K562 (cell line): ENCODE results near the gene POLR3G.

ENCODE experiments used
- AFF1 ChIP-seq, 2 experiments: fragments of 450-650 bp; IDR thresholded peaks; 2 replicates each; pipeline ENCODE4 v1.6.1; 2018; ENCODE audit warnings: mild to moderate bottlenecking in 2 of 2, low read depth in 1 of 2; ENCODE audit not compliant: partially characterized antibody in 2 of 2
- BCLAF1 ChIP-seq, 2 experiments: fragments of 450-650 bp in 1 of 2; IDR thresholded peaks; 2 replicates each; pipeline ENCODE4 v1.6.1; 2011 to 2017; ENCODE audit warnings: low read depth in 2 of 2, antibody characterized with exemption in 1 of 2, borderline replicate concordance in 1 of 2, low read length in 1 of 2, mild to moderate bottlenecking in 1 of 2, mixed read lengths in 1 of 2; ENCODE audit not compliant: control insufficient read depth in 1 of 2
- CBX8 ChIP-seq: fragments of 200-600 bp; sonication (generic); IDR thresholded peaks from 2 replicates; pipeline ENCODE4 v1.6.1; 2012; ENCODE audit warnings: borderline replicate concordance, mixed run types, low read depth, mild to moderate bottlenecking, moderate library complexity, mixed read lengths, low read length, control low read depth, inconsistent platforms; ENCODE audit not compliant: poor library complexity, severe bottlenecking; ENCODE audit errors: extremely low read depth
- CTCF ChIP-seq, 3 experiments: IDR thresholded peaks in 2 of 3; conservative IDR thresholded peaks in 1 of 3; 2 replicates each; pipeline ENCODE4 v1.5.1; 2011 to 2012; ENCODE audit warnings: low read length in 3 of 3, mild to moderate bottlenecking in 3 of 3, control low read depth in 2 of 3, improper control_type of control experiment in 1 of 3, inconsistent platforms in 1 of 3, low read depth in 1 of 3, mixed read lengths in 1 of 3, moderate library complexity in 1 of 3; ENCODE audit not compliant: insufficient read depth in 2 of 3
- FOXJ2 ChIP-seq: fragments of 200-800 bp; sonication (Bioruptor generic); IDR thresholded peaks from 2 replicates; pipeline ENCODE4 v1.6.1; 2016; ENCODE audit warnings: missing genetic modification characterization, missing compliant biosample characterization
- FUS ChIP-seq: fragments of 200-400 bp; formaldehyde crosslinking; optimal IDR thresholded peaks from 2 replicates; pipeline ENCODE3; 2017; ENCODE audit warnings: low read depth, low read length
- KLF6 ChIP-seq: fragments of 250-450 bp; sonication (Bioruptor Pico); IDR thresholded peaks from 2 replicates; pipeline ENCODE4 v1.4.0; 2020; ENCODE audit warnings: mild to moderate bottlenecking, moderate library complexity, borderline replicate concordance
- MEIS2 ChIP-seq: fragments of 450-650 bp; IDR thresholded peaks from 2 replicates; pipeline ENCODE4 v1.6.1; 2014; ENCODE audit warnings: mild to moderate bottlenecking; ENCODE audit not compliant: partially characterized antibody
- NFE2L1 ChIP-seq: fragments of 450-650 bp; IDR thresholded peaks from 2 replicates; pipeline ENCODE4 v1.6.1; 2016; ENCODE audit warnings: missing genetic modification characterization, low read depth, mild to moderate bottlenecking, missing compliant biosample characterization, moderate library complexity, borderline replicate concordance
- POLR2A ChIP-seq: fragments of 450-650 bp; conservative IDR thresholded peaks from 2 replicates; pipeline ENCODE4 v1.6.1; 2016
- ZNF121 ChIP-seq: sonication (generic); formaldehyde crosslinking; conservative IDR thresholded peaks from 2 replicates; pipeline ENCODE4 v1.8.0; 2022; ENCODE audit warnings: missing genetic modification reagents
- ZNF217 ChIP-seq: sonication (generic); formaldehyde crosslinking; IDR thresholded peaks from 2 replicates; pipeline ENCODE4 v1.8.0; 2022; ENCODE audit warnings: mild to moderate bottlenecking, missing genetic modification reagents
- TF ChIP-seq, protein P1 (sequence below): sonication (generic); formaldehyde crosslinking; IDR thresholded peaks from 2 replicates; pipeline ENCODE4 v1.9.0; 2022; ENCODE audit warnings: mild to moderate bottlenecking, missing genetic modification reagents

DNA sequence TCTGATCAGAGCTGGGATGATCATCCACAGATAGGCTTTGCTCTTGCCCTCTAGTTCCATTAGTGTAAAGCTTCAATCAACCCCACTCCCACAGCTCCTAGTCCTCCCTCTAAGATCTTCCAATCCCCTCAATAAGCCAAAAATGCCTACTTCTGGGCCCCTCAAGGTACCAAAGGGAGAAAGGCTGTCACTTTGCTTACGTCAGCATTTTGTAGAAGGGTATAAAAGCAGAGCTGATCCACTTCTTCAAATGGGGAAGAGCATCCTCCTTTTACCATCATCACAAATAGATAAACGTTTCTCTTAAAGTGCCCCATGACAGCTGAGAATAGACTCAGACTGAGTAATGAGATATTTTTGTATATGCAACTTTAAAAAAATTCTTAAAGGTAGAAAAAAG lies 70.8 kb downstream of the POLR3G start:
- TF ChIP-seq KLF6 (CRISPR knock-in tag) = no peak
- no peak for TF ChIP-seq FOXJ2
- TF ChIP-seq POLR2A = no peak
- TF ChIP-seq CTCF (IDR thresholded peaks at IDR 0.05 in 2 of 3, conservative IDR thresholded peaks at IDR 0.05 in 1 of 3; ENCODE audit: insufficient read depth in 2 of 3, low read depth in 1 of 3, low read length in 3 of 3) = no peak
- TF ChIP-seq AFF1 (IDR thresholded peaks at IDR 0.05; ENCODE audit: low read depth in 1 of 2, partially characterized antibody in 2 of 2) = no peak
- TF ChIP-seq FUS = no peak
- no peak for TF ChIP-seq ZNF121
- TF ChIP-seq BCLAF1 (IDR thresholded peaks at IDR 0.05; ENCODE audit: borderline replicate concordance in 1 of 2, control insufficient read depth in 1 of 2, low read depth in 2 of 2, low read length in 1 of 2) = no peak
- TF ChIP-seq NFE2L1 (tag) = no peak
- no peak for TF ChIP-seq MEIS2
- TF ChIP-seq, protein P1, sequence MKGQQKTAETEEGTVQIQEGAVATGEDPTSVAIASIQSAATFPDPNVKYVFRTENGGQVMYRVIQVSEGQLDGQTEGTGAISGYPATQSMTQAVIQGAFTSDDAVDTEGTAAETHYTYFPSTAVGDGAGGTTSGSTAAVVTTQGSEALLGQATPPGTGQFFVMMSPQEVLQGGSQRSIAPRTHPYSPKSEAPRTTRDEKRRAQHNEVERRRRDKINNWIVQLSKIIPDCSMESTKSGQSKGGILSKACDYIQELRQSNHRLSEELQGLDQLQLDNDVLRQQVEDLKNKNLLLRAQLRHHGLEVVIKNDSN (CRISPR knock-in tag) = no peak
- no peak for TF ChIP-seq ZNF217 (CRISPR knock-in tag)
- TF ChIP-seq CBX8 = no peak
